MCF 10A (cell line): ENCODE results near the gene AIRE. TPM values are rescaled to one million over a fixed set of nuclear protein-coding genes. Genes with fewer than 3 reads are reported as not detected.

ENCODE experiments used
- BruUV-seq: library from RNA; stranded (reverse); fragments of 400-500 nt; replicated peaks from 2 replicates; lab custom pipeline; 2021; lab: Mats Ljungman, UMichigan
- CTCF ChIA-PET: fragments of 300-600 bp; sonication (Branson Sonifier 250); formaldehyde crosslinking; extraction: SDS; loops from one replicate; lab custom pipeline; 2021; ENCODE audit warnings: antibody characterized with exemption, inconsistent platforms; lab: Yijun Ruan, JAX
- POLR2A ChIA-PET: fragments of 300-600, 350-650 bp; sonication (Branson Sonifier 250); formaldehyde crosslinking; extraction: SDS; loops from one replicate; lab custom pipeline; 2020; ENCODE audit warnings: antibody characterized with exemption, inconsistent platforms; lab: Yijun Ruan, JAX
- DNase-seq: peaks from one replicate; pipeline ENCODE4 v3.0.0-alpha.2; 2018; ENCODE audit not compliant: unreplicated experiment
- H3K27ac Mint-ChIP-seq: one replicate; pipeline ENCODE4 v1.8.0; 2022; ENCODE audit warnings: mild to moderate bottlenecking, low read depth, mixed read lengths; ENCODE audit not compliant: unreplicated experiment
- H3K27me3 Mint-ChIP-seq: one replicate; pipeline ENCODE4 v1.8.0; 2022; ENCODE audit warnings: mixed read lengths; ENCODE audit not compliant: insufficient read depth, unreplicated experiment
- H3K36me3 Mint-ChIP-seq: one replicate; pipeline ENCODE4 v1.8.0; 2022; ENCODE audit warnings: mild to moderate bottlenecking, moderate library complexity, mixed read lengths; ENCODE audit not compliant: insufficient read depth, unreplicated experiment
- H3K4me1 Mint-ChIP-seq: one replicate; pipeline ENCODE4 v1.8.0; 2022; ENCODE audit warnings: mixed read lengths; ENCODE audit not compliant: insufficient read depth, unreplicated experiment
- H3K4me3 Mint-ChIP-seq: one replicate; pipeline ENCODE4 v1.8.0; 2022; ENCODE audit warnings: mild to moderate bottlenecking, moderate library complexity, mixed read lengths; ENCODE audit not compliant: unreplicated experiment
- H3K9me3 Mint-ChIP-seq: one replicate; pipeline ENCODE4 v1.8.0; 2022; ENCODE audit warnings: mixed read lengths; ENCODE audit not compliant: unreplicated experiment
- CTCF ChIP-seq: fragments of 200-600 bp; IDR thresholded peaks from one replicate; pipeline ENCODE4 v1.8.0; 2022; ENCODE audit warnings: antibody characterized with exemption, mild to moderate bottlenecking; ENCODE audit not compliant: unreplicated experiment
- intact Hi-C: fragments of 100-400 bp; cut with micrococcal nuclease; formaldehyde crosslinking; loops from 2 replicates; pipeline ENCODE4 v1.14.1; 2022
- total RNA-seq: library from RNA; stranded (reverse); gene quantifications from 2 replicates; pipeline ENCODE4 v1.2.3, GENCODE V29; 2022

The AIRE gene
- total RNA-seq, 1 experiment from 2014 or later = not detected

DNA sequence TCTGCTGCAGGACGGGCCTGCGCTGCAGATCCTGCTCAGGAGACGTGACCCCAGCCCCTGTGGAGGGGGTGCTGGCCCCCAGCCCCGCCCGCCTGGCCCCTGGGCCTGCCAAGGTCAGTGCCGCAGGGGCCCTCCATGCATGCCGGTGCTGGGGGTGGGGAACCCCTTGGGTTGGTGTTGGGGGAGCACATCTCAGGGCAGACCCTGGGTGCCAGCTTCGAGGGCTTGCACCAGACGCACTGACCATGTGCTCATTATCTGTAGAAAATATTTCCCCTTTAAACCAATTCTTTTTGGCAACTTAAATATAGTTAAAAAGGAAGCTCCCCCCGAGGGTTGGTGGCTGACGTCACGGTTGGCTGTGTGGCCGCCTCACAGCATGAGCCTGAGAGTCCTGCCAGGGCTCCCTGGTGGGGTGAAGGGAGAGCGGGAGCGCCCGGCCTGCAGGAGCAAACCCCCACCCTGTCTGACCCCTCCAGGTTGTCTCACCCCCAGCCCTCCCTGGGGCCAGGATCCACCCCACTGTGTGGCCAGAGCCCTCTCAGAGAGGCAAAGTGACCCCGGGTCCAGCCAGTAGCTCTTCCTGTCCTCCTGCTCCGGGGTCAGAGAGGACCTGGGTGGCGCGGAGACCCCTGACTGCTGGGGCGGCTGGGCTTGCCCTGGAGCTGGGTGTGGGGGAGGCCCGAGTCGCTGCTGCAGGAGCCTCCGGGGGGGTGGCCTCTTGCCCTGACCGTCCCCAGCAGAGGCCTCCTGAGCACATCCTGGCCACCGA, 8.9 kb downstream of the AIRE start:
- BruUV-seq = no TSS peak
- DNase-seq = peak; percentile 56
- intact Hi-C loops = no loop called here
- ChIA-PET POLR2A (no interaction called here), CTCF (no interaction called here)
- Mint-ChIP-seq H3K9me3 (no peaks in the 10 kb centered on the region), H3K27ac (no peak overlapping the region), H3K27me3 (no peaks in the 10 kb centered on the region), H3K4me1 (no peaks in the 10 kb centered on the region), H3K4me3 (no peak overlapping the region), H3K36me3 (no peaks in the 10 kb centered on the region)
- no peak for TF ChIP-seq CTCF

GRCh38 chr21:44295163-44295573, 9.5 kb downstream of the AIRE start:
- ChIA-PET CTCF (no interaction called here), POLR2A (no interaction called here)
- Mint-ChIP-seq H3K36me3 (no peaks in the 10 kb centered on the region), H3K27me3 (no peaks in the 10 kb centered on the region), H3K4me1 (no peaks in the 10 kb centered on the region), H3K27ac (no peak overlapping the region), H3K9me3 (no peaks in the 10 kb centered on the region), H3K4me3 (no peak overlapping the region)
- BruUV-seq = no TSS peak
- TF ChIP-seq CTCF = no peak
- DNase-seq = peak; percentile 8
- intact Hi-C loops = no loop called here

- Mint-ChIP-seq H3K9me3 (no peaks in the 10 kb centered on the region), H3K27ac (no peak overlapping the region), H3K4me3 (no peak overlapping the region), H3K27me3 (no peaks in the 10 kb centered on the region), H3K4me1 (no peaks in the 10 kb centered on the region), H3K36me3 (no peaks in the 10 kb centered on the region)
- BruUV-seq = no TSS peak
- no peak for TF ChIP-seq CTCF
- POLR2A ChIA-PET = no interaction called here
- CTCF ChIA-PET = no interaction called here
- intact Hi-C loops = no loop called here
- no peak for DNase-seq
Observed at GRCh38 chr21:44295646-44296045, 10.0 kb downstream of the AIRE start.

DNA sequence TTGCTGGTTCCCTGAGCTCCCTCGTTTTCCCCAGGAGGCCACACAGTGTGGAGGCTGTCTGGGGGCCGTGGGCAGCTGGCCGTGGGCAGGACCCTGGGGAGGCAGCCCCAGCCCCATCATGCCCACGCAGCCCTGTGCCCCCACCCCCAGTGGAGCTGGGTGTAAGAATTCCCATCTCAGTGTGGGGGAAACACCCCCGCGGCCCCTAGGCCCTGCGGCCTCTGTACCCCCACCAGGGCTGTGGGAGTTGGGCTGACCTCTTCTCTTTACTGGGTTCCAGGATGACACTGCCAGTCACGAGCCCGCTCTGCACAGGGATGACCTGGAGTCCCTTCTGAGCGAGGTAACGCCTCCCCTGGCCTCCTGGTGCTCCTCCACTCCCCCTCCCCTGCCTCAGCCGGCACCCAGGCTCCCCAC, 10.4 kb downstream of the AIRE start:
- Mint-ChIP-seq H3K9me3 (no peaks in the 10 kb centered on the region), H3K27ac (no peak overlapping the region), H3K4me1 (no peaks in the 10 kb centered on the region), H3K27me3 (no peaks in the 10 kb centered on the region), H3K4me3 (no peak overlapping the region), H3K36me3 (no peaks in the 10 kb centered on the region)
- no peak for TF ChIP-seq CTCF
- POLR2A ChIA-PET = no interaction called here
- CTCF ChIA-PET = interaction anchor here (0.6 kb wide), 1 partner anchor 185 kb away, joined by 5 read pairs; no protein-coding TSS in a partner anchor
- BruUV-seq = no TSS peak
- no peak for DNase-seq
- intact Hi-C loops = no loop called here
